Stimulated activated CD4-positive, alpha-beta T cell treated with anti-CD3 and anti-CD28 coated beads, Interleukin-4, amount 100 ng/mL, for 48 hours (primary cell): ENCODE measurements around the gene ZNF688.

Experiments used
- DNase-seq, 2 donors: peaks; one replicate each; pipeline ENCODE4 v3.0.0-alpha.2; 2020; ENCODE audit warnings: low read depth in 2 of 2

The ZNF688 gene

DNA sequence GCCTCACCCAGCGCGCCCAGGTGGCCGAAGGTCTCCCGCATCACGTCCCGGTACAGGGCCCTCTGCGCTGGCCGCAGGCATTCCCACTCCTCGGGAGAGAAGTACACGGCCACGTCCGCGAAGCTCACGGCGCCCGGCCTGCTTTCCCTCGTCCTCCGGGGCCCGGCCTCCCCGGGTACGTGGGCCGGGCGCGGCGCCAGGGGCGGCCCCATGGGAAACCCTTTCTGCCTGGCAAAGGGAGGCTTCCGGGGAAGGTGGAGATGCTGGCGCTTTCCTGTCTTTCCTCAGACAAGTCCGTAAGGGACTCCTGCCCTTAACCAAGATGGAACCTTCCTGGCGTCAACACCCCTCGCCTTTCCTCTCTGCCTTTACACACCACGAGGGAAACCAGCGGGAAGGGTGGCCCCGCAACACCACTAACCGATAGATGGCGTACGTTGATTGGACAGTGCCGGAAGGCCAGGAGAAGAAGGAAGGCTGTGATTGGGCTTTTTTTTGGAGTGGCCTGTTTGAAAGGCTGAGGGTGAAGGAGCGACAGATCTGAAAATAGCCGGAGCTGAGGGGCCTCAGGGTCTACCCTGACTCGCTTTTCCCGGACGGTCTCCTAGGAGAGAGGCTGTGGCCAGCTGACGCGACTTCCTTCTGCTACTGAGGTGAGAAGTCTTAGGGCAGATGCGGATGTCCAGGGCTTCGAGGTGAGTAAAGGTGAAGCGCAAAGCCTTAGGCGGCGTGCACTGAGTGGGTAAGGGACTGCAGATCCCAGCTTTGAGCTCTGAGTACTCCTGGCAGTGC is 14.1 kb upstream of the ZNF688 start, which contains the start of gene ZNF785:
Gene ZNF785, minus strand, starts transcription at position 298 of the 792 bp plus-strand sequence. Its CDS starts 86 bp downstream, at position 212.
- DNase-seq, result peak; percentile 78 to 90

DNA sequence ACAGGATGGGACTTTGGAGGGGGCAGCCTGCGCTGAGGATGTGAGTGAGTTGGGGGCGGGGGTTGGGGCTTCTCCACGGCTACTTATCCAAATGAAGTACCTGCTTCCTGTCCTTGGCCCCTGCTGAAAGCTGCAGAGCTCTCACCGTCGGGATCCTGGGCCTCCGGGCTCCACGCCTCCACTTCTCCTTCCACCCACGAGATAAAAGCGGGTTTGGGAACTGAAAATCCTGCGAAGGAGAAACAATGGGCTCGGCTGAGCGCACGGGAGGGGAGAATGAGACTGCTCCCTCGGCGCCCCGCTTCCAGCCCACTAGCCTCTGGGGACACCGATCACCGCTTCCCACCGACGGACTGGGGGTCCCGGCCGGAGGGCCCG is 13.5 kb upstream of the ZNF688 start:
- DNase-seq, result peak in 1 of 2 donors; percentile 17

DNA sequence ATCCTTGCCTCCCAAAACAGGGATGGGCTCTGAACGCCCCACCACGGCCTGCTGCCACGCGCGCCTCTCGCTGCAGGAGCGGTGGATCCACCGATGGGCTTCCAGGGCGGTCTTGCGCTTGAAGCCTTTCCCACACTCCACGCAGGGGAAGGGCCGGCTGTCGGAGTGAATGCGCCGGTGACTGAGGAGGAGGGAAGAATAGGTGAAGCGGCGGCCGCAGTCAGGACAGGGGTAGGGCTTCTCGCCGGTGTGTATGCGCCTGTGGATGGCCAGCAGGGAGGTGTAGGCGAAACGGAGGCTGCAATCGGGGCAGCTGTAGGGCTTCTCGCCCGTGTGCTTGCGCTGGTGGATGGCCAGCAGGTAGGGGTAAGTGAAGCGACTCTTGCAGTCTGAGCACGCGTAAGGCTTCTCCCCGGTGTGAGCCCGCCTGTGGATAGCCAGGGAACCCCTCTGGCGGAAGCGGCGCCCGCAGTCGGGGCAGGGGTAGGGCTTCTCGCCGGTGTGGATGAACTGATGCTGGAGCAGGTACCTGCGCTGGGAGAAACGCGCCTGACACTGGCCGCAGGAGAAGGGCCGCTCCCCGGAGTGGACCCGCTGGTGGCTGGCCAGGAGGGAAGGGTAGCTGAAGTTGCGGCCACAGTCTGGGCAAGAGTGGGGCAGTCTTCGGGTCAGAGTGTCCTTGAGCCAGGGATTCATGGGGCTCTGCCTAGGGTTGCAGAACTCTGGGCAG is 11.3 kb upstream of the ZNF688 start:
- no peak for DNase-seq

DNA sequence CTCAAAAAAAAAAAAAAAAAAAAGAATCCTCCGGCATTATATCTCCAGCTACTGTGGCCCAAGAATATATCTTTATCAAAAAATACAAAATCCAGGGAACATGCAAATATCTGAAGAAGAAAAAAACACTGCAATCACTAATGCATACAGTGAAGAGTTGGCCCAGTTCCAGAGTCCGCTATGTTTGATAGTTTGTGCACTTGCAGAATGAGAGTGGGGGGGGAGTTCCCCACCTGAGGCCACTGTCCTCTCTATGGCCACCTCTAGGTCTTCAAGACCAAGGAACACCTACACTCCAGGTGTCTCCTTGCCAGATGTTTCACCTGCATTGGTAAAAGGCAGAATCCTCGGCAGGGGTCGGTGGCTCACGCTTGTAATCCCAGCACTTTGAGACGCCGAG is 9.9 kb upstream of the ZNF688 start:
- no peak for DNase-seq

DNA sequence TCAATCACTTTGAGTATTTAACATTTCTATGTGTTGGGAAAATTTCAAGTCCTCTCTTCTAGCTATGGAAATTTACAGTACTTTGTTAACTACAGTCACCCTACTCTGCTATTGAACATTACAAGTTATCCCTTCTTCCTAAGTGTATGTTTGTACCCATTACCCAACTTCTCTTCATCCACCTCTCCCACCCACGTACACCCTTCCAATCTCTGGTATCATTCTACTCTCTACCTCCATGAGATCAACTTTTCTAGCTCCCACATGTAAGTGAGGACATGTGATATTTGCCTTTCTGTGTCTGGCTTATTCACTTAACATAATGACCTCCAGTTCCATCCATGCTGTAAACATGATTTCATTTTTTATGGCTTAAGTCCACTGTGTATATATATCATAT is 3.2 kb upstream of the ZNF688 start:
- DNase-seq, result no peak

DNA sequence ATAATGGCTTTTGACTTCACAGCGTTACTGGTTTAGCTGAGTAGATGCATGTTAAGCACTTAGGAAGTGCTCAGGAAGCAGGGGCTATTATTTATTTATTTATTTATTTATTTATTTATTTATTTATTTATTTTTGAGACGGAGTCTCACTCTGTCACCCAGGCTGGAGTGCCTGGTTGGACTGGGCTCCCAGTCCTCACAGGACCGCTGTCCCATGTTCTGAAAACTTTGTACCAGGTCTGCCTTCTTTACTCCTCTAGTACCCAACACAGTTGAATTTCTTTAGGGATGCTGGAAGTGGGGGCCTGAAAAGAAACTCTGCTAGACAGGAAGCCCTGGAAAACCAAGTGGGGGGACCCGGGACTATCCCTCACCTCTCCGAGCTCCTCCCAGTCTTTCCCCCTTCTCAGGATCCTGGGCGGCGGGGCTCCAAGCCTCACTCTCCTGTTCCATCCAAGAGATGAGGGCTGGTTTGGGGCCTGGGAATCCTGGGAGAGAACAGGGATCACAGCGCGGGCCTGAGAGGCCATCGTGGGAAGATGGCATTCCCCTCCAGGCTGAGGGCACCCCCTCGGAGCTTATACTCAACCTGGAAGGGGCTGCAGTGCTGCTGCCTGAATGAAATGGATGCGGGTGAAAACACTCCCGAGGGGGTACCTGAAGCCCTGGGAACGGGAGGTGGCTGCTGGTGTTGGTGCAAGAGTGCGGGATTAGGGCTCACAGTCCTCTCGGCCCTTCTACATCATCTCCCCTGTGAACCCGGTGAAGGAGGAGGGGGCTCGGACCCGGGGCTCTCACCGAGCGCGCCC is 674 bp downstream of the ZNF688 start:
- DNase-seq, result no peak

DNA sequence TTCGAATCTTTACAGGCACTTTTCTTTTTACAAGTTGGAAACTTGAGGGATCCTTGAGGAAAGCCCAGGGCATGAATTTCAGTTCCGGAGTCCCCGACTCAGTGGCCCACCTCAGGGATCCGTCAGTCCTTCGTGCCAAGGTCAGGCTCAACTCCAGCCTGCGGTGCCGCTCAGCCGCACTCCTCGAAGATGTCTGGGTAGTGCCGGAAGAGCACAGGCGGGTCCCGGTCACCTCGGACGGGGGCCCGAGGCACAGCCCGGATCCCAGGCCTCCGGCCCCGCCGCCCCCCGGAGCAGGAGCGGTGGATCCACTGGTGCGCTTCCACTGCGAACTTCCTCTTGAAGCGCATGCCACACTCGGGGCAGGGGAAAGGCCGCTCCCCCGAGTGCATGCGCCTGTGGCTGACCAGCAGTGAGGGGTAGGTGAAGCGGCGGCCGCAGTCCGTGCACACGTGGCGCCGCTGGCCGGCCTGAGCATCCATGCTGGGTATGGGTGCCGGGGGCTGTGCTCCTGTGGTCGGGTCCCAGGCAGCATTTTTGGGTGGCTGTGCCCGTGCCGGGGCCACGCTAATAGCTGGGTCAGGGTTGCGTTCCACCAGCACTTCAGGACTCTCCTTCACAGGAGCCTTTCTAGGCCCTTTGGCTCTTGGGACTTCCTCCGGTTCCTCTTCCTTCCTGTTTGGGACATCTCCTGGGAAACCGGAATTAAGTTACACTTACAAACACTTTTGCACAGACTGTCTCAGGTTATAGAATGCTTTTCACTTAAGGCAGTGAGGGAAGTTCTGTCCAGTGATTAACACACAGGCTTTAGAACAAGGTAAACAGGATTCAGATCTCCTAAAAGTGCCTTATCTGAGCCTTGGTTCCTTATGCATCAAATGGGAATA is 1.5 kb downstream of the ZNF688 start:
- DNase-seq, result no peak

DNA sequence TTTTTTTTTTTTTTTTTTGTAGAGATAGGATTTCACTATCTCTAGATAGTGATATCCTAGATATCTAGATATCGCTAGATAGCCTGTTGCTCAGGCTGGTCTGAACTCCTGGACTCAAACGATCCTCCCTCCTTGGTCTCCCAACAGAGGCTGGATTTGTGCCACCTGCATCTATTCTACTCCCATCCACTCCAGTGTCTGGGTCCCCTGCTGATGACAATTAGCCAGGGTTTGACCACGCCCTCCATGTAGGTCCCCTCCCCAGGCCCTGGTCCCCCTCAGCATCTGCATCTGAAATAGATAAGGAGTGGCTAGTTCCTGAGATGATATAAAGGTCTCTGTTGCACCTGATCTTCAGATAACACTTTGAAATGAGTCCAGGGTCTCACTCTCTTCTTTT is 2.2 kb downstream of the ZNF688 start:
- DNase-seq, result no peak

DNA sequence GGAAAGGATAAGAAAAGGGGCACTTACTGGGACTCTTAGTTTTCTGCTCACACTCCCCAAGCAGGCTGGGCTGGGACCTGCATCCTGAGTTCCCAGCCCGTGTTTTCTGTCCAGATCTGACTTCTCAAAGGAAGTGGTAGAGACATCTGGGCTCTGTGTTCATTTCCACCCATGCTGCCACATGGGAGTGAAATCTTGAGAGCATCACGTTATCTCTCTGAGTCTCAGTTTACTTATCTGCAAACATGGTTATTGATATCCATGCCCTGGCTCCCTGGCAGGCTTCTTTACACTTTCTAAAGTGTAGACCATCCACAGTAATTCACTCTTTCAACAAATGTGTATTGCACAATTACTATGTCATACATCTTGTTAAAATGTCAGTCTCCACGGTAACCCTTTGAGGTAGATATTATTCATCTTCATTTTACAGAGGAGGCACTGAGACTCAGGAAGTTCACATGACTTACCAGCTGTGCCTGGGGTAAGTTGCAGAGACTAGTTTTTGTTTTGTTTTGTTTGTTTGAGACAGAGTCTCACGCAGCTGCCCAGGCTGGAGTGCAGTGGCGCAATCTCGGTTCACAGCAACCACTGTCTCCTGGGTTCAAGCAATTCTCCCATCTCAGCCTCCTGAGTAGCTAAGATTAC is 3.4 kb downstream of the ZNF688 start:
- DNase-seq, result peak in 1 of 2 donors; percentile 30

DNA sequence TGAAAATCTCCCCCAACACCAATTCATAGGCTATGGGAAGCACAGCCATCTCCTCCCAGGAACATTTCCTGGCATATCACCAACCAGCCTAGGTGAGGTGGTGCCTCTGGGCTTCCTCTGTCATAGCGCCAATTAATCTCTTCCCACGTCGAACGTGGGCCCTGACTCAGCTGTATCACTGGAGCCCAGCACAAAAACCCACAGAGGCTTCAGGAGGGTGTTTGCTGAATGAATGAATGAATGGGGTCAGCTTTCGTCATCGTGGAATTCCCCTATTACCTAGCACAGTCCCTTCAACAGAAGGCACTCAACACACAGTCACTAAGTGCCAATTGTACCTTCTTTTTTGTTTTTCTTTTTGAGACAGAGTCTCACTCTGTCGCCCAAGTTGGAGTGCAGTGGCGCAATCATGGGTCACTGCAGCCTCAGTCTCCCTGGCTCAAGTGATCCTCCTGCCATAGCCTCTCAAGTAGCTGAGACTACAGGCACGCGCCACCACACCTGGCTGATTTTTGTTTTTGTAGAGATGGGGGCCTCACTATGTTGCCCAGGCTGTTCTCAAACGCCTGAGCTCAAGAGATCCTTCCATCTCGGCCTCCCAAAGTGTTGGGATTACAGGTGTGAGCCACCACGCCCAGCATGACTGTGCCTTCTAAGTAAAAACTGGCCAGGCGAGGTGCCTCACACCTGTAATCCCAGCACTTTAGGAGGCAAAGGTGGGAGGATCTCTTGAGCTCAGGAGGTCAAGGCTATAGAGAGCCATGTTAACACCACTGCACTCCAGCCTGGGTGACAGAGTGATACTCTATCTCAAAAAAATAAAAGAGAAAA is 4.1 kb downstream of the ZNF688 start:
- peak; percentile 46 to 60 for DNase-seq

DNA sequence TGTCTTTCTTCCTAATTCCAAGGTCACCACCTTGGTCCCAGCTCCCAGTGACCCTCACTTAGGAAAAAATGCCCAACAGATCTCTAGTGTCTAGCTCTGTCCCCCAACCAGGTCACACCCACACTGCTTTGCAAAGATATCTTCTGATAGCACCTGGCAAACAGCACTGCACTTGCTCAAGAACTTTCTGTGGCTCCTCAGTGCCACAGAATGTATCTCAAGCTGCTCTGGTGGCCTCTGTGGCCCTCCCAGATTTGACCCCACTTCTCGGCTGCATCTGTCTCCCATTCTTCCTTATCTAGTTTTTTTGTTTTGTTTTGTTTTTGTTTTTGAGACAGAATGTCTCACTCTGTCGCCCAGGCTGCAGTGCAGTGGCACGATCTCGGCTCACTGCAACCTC is 5.0 kb downstream of the ZNF688 start:
- DNase-seq, result no peak

DNA sequence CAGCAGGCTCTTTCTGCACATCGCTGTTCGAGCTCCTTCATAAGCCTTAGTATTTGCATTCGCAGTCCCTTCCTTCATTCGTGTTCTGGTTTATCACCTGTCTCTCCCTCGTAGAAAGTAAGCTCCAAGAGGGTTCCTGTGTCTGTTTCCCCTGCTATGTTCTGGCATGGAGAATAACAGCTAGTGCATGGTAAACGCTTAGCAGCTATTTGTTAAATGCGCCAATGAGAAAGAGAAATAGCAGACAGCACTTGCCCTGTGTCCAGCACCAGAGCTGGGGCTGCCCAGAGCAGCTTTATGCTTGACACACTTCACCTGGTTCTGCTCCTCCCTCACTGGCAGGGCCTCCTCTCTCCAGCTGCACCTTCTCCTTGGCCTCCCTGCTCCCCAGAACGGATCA is 5.5 kb downstream of the ZNF688 start:
- no peak for DNase-seq

DNA sequence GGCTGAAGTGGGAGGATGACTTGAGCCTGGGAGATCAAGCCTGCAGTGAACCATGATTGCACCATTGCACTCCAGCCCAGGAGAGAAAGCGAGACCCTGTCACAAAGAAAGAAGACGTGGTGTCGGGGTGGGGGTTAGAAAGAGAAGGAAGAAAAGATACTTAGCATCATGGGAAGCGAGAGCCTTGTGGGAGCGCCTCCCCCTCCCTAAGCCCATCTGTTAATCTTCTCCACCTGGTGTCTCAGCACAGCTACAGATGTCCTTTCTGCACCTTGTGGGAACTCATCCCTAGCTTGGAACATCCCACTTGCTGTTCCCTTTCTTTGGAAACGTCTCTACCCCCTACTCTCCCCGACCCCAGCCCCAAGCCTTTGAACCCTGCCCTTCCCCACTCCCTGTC is 6.0 kb downstream of the ZNF688 start:
- no peak for DNase-seq

DNA sequence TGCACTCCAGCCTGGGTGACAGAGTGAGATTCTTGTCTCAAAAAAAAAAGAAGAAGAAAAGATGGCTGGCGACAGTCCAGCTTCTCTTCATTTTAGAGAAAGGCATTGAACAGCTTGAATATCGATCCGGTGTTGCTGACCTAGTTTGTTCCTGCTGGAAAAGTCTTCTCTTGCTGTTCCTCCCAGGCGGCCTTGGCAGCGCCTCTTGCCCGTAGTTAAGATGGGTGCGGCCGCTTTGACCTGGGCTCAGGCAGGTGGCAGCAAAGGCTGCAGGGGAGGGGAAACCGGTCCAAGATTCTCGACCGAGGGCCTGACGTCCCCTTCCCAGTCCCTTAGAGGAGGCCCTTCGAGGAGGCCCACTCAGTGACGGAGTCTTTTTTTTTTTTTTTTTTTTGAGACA is 9.5 kb downstream of the ZNF688 start:
- DNase-seq, result no peak

DNA sequence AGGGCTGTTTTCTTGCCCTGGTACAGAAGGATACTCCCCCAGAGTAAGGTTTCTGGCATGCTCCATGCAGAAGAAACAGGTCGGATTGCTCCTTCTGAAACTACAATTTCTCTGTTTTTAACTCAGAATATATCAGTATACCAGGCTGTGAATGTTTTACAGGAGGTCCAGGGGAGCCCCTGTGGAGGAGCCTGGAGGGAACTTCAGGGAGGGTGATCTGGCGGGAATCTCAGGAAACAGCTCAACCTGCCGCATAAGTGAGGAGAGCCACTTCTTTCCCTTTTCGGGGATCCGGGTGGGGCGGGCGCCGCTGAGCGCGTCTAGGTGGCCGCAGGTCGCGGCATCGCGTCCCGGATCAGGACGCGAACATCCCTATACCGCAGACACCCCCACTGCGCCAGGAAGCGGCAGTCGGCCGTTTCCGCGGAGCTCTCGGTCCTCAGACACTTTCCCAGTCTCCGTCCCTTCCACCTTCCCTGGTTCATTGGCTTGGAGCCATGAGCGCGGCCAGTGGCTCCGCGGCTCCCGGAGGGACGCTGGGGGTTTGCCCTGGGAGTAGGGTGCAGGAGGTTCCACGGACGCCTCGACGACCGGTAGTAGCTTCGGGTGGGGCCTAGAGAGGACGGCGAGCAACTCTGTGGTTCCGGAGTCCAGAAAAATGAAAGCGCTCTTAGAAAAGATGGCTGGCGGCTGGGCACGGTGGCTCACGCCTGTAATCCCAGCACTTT is 10.3 kb downstream of the ZNF688 start:
- DNase-seq, result no peak

DNA sequence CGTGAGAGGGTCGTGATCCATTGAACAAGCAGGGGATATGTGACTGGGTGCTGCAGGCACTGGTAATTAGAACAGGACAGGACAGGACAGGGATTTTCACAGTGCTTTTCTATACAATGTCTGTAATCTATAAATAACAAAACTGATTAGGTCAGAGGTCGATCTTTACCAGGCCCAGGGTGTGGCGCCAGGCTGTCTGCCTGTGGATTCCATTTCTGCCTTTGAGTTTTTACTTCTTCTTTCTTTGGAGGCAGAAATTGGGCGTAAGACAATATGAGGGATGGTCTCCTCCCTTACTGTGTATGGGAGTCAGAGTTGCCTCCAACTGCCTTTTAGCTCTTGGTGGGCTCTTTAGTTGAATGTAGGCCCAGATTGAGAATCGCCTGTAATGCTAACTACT is 11.8 kb downstream of the ZNF688 start:
- no peak for DNase-seq

DNA sequence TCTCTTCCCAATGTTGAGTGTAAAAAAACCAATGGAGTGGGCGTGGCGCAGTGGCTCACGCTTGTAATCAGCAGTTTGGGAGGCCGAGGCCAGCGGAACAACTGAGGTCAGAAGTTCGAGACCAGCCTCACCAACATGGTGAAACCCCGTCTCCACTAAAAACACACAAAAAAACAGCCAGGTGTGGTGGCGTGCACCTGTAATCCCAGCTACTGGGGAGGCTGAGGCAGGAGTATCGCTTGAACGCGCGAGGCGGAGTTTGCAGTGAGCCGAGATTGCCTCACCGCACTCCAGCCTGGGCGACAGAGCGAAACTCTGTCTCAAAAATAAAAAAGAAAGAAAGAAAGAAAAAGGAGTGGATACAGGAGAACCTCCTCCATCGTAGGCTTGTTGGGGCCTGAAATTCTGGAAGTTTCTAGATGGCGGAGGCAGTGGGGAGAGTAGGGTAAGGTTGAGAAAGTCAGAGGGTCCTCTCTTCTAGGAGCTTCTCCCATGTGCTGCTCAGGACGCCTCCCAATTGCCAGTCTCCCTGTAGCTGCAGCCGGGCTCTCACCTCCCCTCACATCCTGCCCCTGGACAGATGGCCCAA is 12.6 kb downstream of the ZNF688 start:
- DNase-seq, result no peak

DNA sequence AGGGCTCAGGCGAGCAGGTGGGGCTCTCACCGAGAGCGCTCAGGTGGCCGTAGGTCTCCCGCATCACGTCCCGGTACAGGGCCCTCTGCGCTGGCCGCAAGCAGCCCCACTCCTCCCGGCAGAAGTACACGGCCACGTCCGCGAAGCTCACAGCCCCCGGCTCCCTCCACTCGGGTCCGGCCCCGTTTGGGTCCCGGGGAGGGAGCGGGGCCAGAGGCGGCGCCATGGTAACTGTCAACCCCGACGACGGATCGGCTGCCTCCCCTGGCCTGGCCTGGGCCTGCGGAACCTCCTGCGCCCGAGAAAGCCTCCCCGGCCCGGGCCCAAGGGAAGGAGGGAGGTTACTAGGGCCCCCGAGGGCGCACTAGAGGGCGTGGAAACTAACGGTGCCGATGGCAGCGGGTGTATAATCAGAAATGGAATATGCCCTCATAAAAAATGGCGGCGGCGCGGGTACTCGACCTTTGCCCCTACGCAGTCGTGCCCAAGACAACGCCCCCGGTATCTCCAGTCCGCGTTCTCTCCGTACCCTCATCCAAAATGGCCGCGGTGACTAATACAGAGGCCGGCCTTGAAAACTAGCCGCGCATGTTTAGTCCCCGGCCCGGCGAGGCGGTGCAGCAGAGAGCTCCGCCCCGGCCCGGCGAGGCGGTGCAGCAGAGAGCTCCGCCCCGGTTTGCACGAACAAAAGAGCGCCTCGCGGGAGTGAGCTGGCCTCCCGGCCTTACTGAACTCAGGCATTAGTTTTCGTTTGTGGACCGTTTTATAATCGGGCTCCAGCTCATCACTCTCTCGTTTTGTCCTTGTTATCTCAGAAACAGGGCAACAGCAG is 13.3 kb downstream of the ZNF688 start, which contains the start of gene ZNF764:
Gene ZNF764, minus strand, starts transcription at position 418 of the 832 bp plus-strand sequence. Its CDS starts 192 bp downstream, at position 226.
- DNase-seq, result peak; percentile 93 to 96
